PC-3 (cell line): ENCODE data around the gene RANBP3. TPM values are rescaled to one million over a fixed set of nuclear protein-coding genes. Genes with fewer than 3 reads are reported as not detected.

ENCODE experiments used
- ATAC-seq: fragments of 200-7000 bp; cut with Tn5 transposase; 2 replicates; pipeline ENCODE4 v1.9.1; 2020; ENCODE audit warnings: mild to moderate bottlenecking, moderate library complexity
- BruUV-seq: library from RNA; stranded (reverse); fragments of 400-500 nt; replicated peaks from 2 replicates; lab custom pipeline; 2021; lab: Mats Ljungman, UMichigan
- CTCF ChIA-PET: fragments of 300-600 bp; sonication (Branson Sonifier 250); formaldehyde crosslinking; loops from one replicate; lab custom pipeline; 2022; ENCODE audit warnings: antibody characterized with exemption; lab: Charles Lee
- POLR2A ChIA-PET: fragments of 300-600 bp; sonication (Branson Sonifier 250); formaldehyde crosslinking; loops from one replicate; lab custom pipeline; 2022; ENCODE audit warnings: antibody characterized with exemption; ENCODE audit not compliant: unreplicated experiment; lab: Charles Lee
- DNase-seq: peaks from one replicate; pipeline ENCODE4 v3.0.0-alpha.2; 2015
- H2AFZ ChIP-seq: fragments of 300-600 bp; sonication (generic); 2 replicates; pipeline ENCODE4 v1.6.0; 2016; ENCODE audit warnings: antibody characterized with exemption, low read length
- H3F3A ChIP-seq: fragments of 300-600 bp; sonication (generic); one replicate; pipeline ENCODE4 v1.6.0; 2017; ENCODE audit warnings: antibody characterized with exemption, low read length, control low read depth, mild to moderate bottlenecking; ENCODE audit not compliant: unreplicated experiment
- H3K27ac ChIP-seq: fragments of 300-600 bp; sonication (generic); 2 replicates; pipeline ENCODE4 v1.5.1; 2016; ENCODE audit warnings: mild to moderate bottlenecking, low read length
- H3K27me3 ChIP-seq: fragments of 300-600 bp; sonication (generic); 2 replicates; pipeline ENCODE4 v1.6.1; 2016; ENCODE audit warnings: low read length, mixed read lengths
- H3K36me3 ChIP-seq: fragments of 300-600 bp; sonication (generic); 2 replicates; pipeline ENCODE4 v1.6.1; 2016; ENCODE audit warnings: low read depth, mixed run types, low read length, mixed read lengths
- H3K4me1 ChIP-seq: fragments of 300-600 bp; sonication (generic); 2 replicates; pipeline ENCODE4 v1.5.1; 2016; ENCODE audit warnings: low read length; ENCODE audit not compliant: insufficient read depth
- H3K4me2 ChIP-seq: fragments of 300-600 bp; sonication (generic); 2 replicates; pipeline ENCODE4 v1.6.0; 2016; ENCODE audit warnings: low read length
- H3K4me3 ChIP-seq: fragments of 300-600 bp; sonication (generic); 2 replicates; pipeline ENCODE4 v1.5.1; 2016; ENCODE audit warnings: mild to moderate bottlenecking, low read length, mixed read lengths
- H3K79me2 ChIP-seq: fragments of 300-600 bp; sonication (generic); 2 replicates; pipeline ENCODE4 v1.6.1; 2017; ENCODE audit warnings: low read length, mixed read lengths
- H3K9ac ChIP-seq: fragments of 300-600 bp; sonication (generic); 2 replicates; pipeline ENCODE4 v1.6.0; 2016; ENCODE audit warnings: mild to moderate bottlenecking, low read length
- H3K9me2 ChIP-seq: fragments of 300-600 bp; sonication (generic); replicated peaks from 2 replicates; pipeline ENCODE4 v1.6.1; 2016; ENCODE audit warnings: mixed run types, low read length, mixed read lengths
- H3K9me3 ChIP-seq: fragments of 300-600 bp; sonication (generic); 2 replicates; pipeline ENCODE4 v1.6.1; 2016; ENCODE audit warnings: low read length, mixed read lengths
- H4K20me1 ChIP-seq: fragments of 300-600 bp; sonication (generic); 2 replicates; pipeline ENCODE4 v1.6.1; 2016; ENCODE audit warnings: low read length, mixed read lengths
- CTCF ChIP-seq: fragments of 300-600 bp; sonication (generic); conservative IDR thresholded peaks from 2 replicates; pipeline ENCODE4 v1.5.1; 2017; ENCODE audit warnings: antibody characterized with exemption, low read depth, mild to moderate bottlenecking, low read length
- EZH2 ChIP-seq: fragments of 300-600 bp; sonication (generic); IDR thresholded peaks from one replicate; pipeline ENCODE4 v1.6.1; 2017; ENCODE audit warnings: antibody characterized with exemption, mild to moderate bottlenecking, low read length; ENCODE audit not compliant: unreplicated experiment
- EZH2phosphoT487 ChIP-seq: fragments of 300-600 bp; sonication (generic); IDR thresholded peaks from 2 replicates; pipeline ENCODE4 v1.6.1; 2018; ENCODE audit warnings: mild to moderate bottlenecking, antibody characterized with exemption, low read length, borderline replicate concordance
- intact Hi-C: fragments of 100-400 bp; cut with micrococcal nuclease; formaldehyde crosslinking; loops from 2 replicates; pipeline ENCODE4 v1.9.0; 2023
- total RNA-seq: library from RNA; depleted of rRNA; stranded (reverse); fragments of >200 nt; gene quantifications from 2 replicates; pipeline ENCODE4 v1.2.3, GENCODE V29; 2014

The RANBP3 gene
- total RNA-seq, 1 experiment from 2014 or later = 114 TPM

GRCh38 chr19:5929179-5929578 lies 48.8 kb downstream of the RANBP3 start:
- Histone ChIP-seq H3K9ac (no peak overlapping the region), H3K4me1 (no peaks in the 10 kb centered on the region), H3F3A (no peaks in the 10 kb centered on the region), H4K20me1 (no peaks in the 10 kb centered on the region), H3K4me3 (no peak overlapping the region), H3K4me2 (no peak overlapping the region), H3K9me3 (no peaks in the 10 kb centered on the region), H3K27ac (no peak overlapping the region), H3K36me3 (peaks cover 80% of the 10 kb centered on the region), H3K79me2 (no peaks in the 10 kb centered on the region), H2AFZ (no peak overlapping the region), H3K27me3 (no peaks in the 10 kb centered on the region), H3K9me2 (no peaks in the 10 kb centered on the region)
- CTCF ChIA-PET = no interaction called here
- no peak for DNase-seq
- no peak for TF ChIP-seq CTCF
- no peak for TF ChIP-seq EZH2
- no TSS peak for BruUV-seq
- intact Hi-C loops = no loop called here
- no peak for ATAC-seq
- POLR2A ChIA-PET = no interaction called here

- no peaks in the 10 kb centered on the region for H3K9me2 ChIP-seq
- no peak overlapping the region for H2AFZ ChIP-seq
- H3F3A ChIP-seq = no peaks in the 10 kb centered on the region
- intact Hi-C loops = no loop called here
- H3K79me2 ChIP-seq = no peaks in the 10 kb centered on the region
- H3K4me2 ChIP-seq = no peak overlapping the region
- BruUV-seq = no TSS peak
- DNase-seq = no peak
- POLR2A ChIA-PET = interaction anchor here (0.6 kb wide), 1 partner anchor 67 kb away, joined by 4 read pairs; no protein-coding TSS in a partner anchor
- no peak overlapping the region for H3K9ac ChIP-seq
- peaks cover 85% of the 10 kb centered on the region for H3K36me3 ChIP-seq
- H3K27ac ChIP-seq = no peak overlapping the region
- no peaks in the 10 kb centered on the region for H3K9me3 ChIP-seq
- no peaks in the 10 kb centered on the region for H3K4me1 ChIP-seq
- CTCF ChIA-PET = no interaction called here
- TF ChIP-seq EZH2 (no peak), CTCF (no peak), EZH2phosphoT487 (no peak)
- no peak overlapping the region for H3K4me3 ChIP-seq
- no peaks in the 10 kb centered on the region for H4K20me1 ChIP-seq
- H3K27me3 ChIP-seq = no peaks in the 10 kb centered on the region
- ATAC-seq = no peak
These were observed 50.5 kb downstream of the RANBP3 start for GRCh38 chr19:5927441-5927821.

GRCh38 chr19:5926641-5927440 lies 51.1 kb downstream of the RANBP3 start:
- ChIA-PET POLR2A (interaction anchor here (0.6 kb wide), 1 partner anchor 67 kb away, joined by 4 read pairs; no protein-coding TSS in a partner anchor), CTCF (no interaction called here)
- intact Hi-C loops = no loop called here
- TF ChIP-seq EZH2 (no peak), CTCF (no peak), EZH2phosphoT487 (no peak)
- peaks cover 86% of the 10 kb centered on the region for H3K36me3 ChIP-seq
- no peak overlapping the region for H3K4me3 ChIP-seq
- no peak overlapping the region for H3K4me2 ChIP-seq
- no peak overlapping the region for H3K9ac ChIP-seq
- DNase-seq (no peak), ATAC-seq (no peak; the same call in 1 of the 2 replicates)
- H3K27me3 ChIP-seq = no peaks in the 10 kb centered on the region
- H4K20me1 ChIP-seq = no peaks in the 10 kb centered on the region
- H3F3A ChIP-seq = no peaks in the 10 kb centered on the region
- no peaks in the 10 kb centered on the region for H3K79me2 ChIP-seq
- no peaks in the 10 kb centered on the region for H3K9me3 ChIP-seq
- H2AFZ ChIP-seq = no peak overlapping the region
- BruUV-seq = no TSS peak
- H3K4me1 ChIP-seq = no peaks in the 10 kb centered on the region
- no peaks in the 10 kb centered on the region for H3K9me2 ChIP-seq
- H3K27ac ChIP-seq = no peak overlapping the region
